ENCODE results near the gene TTC9C.
"Not testable (repeated sequence)": the region's sequence is repeated elsewhere in the genome, so short reads cannot be mapped to it uniquely, and the experiment has no call there.

The TTC9C gene

GRCh38 chr11:62710001-62710345, 18.3 kb upstream of the TTC9C start:
- DNase-seq: no peak

GRCh38 chr11:62712276-62712812, 15.9 kb upstream of the TTC9C start:
- DNase-seq: no peak

GRCh38 chr11:62712861-62713260, 15.4 kb upstream of the TTC9C start:
- no peak for DNase-seq

GRCh38 chr11:62713343-62713742, 14.9 kb upstream of the TTC9C start:
- no peak for DNase-seq

GRCh38 chr11:62715150-62716130, 12.8 kb upstream of the TTC9C start:
- DNase-seq: no peak

GRCh38 chr11:62716206-62716605, 12.1 kb upstream of the TTC9C start:
- DNase-seq: no peak

- no peak for DNase-seq
These were observed 11.5 kb upstream of the TTC9C start for GRCh38 chr11:62716816-62717215.

- DNase-seq: no peak
These were observed 8.8 kb upstream of the TTC9C start for GRCh38 chr11:62719302-62719978.

- DNase-seq: no peak
These were observed 6.3 kb upstream of the TTC9C start for GRCh38 chr11:62721994-62722393.

- no peak for DNase-seq
These were observed 4.1 kb upstream of the TTC9C start for GRCh38 chr11:62724171-62724570.

- DNase-seq: no peak
These were observed 2.6 kb upstream of the TTC9C start for GRCh38 chr11:62725646-62726045.

GRCh38 chr11:62726156-62726914, 2.0 kb upstream of the TTC9C start:
- DNase-seq: no peak

- no peak for DNase-seq
These were observed 1.4 kb upstream of the TTC9C start for GRCh38 chr11:62726915-62727164.

GRCh38 chr11:62727165-62727871, 968 bp upstream of the TTC9C start, which contains the start of gene HNRNPUL2:
Gene HNRNPUL2, minus strand, starts transcription at chr11:62727457. Its CDS starts 301 bp downstream, at chr11:62727156.
- DNase-seq: peak; percentile 100

- DNase-seq: peak; percentile 100
These were observed 465 bp upstream of the TTC9C start for GRCh38 chr11:62727872-62728170.

- DNase-seq: not testable (repeated sequence)
These were observed 1.8 kb downstream of the TTC9C start for GRCh38 chr11:62730076-62730475.

- DNase-seq: no peak
These were observed 4.5 kb downstream of the TTC9C start for GRCh38 chr11:62732830-62733229.

GRCh38 chr11:62737196-62737595, 8.9 kb downstream of the TTC9C start:
- no peak for DNase-seq

- no peak for DNase-seq
These were observed 19.3 kb downstream of the TTC9C start for GRCh38 chr11:62747475-62748160.

- not testable (repeated sequence) for DNase-seq
These were observed 21.6 kb downstream of the TTC9C start for GRCh38 chr11:62749931-62750330.

- no peak for DNase-seq
These were observed 24.0 kb downstream of the TTC9C start for GRCh38 chr11:62752177-62752785.

Data from NCI-H1092 (cell line).